ENCODE measurements around the gene ANTKMT.

ANTKMT gene, protein sequence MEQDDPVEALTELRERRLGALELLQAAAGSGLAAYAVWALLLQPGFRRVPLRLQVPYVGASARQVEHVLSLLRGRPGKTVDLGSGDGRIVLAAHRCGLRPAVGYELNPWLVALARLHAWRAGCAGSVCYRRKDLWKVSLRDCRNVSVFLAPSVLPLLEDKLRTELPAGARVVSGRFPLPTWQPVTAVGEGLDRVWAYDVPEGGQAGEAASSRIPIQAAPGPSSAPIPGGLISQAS

DNA sequence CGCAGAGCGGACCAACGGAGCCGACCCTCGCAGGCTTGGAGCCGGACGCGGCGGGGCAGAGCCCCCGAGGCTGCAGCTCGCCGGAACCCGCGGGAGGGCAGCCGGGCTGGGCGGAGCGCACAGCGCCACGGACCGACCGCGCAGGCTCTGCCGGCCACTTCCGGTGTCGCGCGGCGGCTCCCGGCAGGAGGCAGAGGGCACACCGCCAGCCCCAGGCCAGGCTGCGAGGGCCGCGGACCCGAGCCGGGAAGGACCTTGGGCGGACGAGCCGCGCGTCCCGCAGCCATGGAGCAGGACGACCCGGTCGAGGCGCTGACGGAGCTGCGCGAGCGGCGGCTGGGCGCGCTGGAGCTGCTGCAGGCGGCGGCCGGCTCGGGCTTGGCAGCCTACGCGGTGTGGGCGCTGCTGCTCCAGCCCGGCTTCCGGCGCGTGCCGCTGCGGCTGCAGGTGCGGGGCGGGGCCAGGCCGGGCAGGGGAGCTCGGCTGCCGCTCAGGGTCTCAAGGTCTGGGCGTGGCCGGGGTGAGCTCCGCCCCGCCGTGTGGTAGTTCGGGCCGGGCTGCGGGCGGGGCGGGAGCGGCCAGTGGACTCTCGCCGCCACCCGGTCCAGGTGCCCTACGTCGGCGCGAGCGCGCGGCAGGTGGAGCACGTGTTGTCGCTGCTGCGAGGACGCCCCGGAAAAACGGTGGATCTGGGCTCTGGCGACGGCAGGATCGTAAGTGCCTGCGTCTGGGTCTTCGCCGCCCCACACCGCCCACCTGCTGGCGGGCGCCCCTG lies at the start of gene ANTKMT:
Gene ANTKMT, plus strand, starts transcription at position 157 of the 775 bp plus-strand sequence. Its CDS starts 129 bp downstream, at position 286.
- DNase-seq, result peak; percentile 48

DNA sequence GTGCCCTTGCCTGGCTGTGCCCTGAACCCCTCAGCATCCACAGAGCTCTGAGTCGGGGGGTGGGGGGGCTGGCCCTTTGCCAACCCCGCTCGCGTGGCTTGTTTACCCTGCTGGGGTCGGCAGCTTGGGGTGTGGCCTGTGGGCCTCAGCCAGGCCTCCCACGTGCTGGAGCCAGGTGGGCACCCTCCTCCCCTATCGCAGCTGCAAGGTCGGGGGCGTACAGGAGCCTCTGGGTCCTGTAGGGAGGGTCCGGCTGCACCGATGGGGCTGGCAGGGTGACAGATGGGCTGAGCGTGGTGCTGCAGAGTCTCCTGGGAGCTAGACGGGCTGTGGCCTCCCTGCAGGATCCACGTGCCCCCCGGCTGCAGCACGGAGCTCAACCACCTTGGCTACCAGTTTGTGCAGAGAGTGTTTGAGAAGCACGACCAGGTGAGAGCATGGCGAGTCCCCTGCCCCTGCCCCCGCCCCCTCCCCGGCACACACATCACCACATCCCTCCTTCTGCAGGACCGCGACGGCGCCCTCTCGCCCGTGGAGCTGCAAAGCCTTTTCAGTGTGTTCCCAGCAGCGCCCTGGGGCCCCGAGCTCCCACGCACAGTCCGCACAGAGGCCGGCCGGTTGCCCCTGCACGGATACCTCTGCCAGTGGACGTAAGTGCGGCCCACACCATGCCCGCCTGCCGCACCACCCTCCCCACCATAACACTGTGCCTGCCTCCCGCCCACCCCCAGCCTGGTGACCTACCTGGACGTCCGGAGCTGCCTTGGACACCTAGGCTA lies 49.4 kb upstream of the ANTKMT start:
- no peak for DNase-seq

DNA sequence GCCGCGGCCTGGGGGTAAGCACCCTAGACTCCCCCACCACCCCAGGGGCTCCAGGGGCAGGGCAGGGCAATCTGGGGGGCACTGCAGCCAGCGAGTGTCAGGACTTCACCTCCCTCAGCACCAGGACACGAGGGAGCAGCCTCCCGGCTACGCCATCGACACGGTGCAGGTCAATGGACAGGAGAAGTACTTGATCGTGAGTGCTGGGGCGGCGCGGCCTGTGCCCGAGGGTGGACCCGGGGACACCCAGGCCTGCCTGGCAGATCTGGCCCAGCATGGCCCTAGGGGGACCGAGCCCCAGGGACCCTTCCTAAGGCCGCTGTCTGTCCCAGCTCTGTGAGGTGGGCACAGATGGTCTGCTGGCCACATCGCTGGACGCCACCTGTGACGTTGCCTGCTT lies 48.6 kb upstream of the ANTKMT start:
- no peak for DNase-seq

DNA sequence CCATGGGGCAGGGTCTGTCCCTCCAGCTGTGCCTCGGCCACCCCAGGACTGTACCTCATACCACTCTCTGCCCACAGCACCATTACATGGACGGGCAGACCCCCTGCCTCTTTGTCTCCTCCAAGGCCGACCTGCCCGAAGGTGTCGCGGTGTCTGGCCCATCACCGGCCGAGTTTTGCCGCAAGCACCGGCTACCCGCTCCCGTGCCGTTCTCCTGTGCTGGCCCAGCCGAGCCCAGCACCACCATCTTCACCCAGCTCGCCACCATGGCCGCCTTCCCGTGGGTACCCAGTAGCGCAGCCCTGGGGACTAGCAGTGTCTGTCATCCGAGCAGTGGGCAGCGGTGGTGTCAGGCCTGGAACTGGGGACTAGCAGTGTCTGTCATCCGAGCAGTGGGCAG lies 48.1 kb upstream of the ANTKMT start:
- no peak for DNase-seq

DNA sequence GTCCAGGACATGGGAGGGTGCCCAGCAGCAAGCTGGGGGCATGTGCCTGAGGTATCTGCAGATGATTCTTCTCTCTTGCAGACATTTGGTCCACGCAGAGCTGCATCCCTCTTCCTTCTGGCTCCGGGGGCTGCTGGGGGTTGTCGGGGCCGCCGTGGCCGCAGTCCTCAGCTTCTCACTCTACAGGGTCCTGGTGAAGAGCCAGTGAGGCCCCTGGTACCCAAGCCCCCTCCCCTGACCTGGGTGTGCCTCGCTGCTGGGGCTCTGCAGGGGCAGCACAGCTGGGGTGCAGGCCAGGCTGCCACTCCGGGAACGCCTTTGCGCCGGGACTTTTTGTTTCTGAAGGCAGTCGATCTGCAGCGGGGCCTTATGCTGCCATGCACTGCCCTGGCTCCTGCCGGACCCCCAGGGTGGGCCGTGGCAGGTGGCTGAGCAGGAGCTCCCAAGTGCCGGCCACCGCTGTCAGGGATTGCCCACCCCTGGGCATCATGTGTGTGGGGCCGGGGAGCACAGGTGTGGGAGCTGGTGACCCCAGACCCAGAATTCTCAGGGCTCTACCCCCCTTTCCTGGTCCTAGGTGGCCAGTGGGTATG lies 47.5 kb upstream of the ANTKMT start:
- no peak for DNase-seq

DNA sequence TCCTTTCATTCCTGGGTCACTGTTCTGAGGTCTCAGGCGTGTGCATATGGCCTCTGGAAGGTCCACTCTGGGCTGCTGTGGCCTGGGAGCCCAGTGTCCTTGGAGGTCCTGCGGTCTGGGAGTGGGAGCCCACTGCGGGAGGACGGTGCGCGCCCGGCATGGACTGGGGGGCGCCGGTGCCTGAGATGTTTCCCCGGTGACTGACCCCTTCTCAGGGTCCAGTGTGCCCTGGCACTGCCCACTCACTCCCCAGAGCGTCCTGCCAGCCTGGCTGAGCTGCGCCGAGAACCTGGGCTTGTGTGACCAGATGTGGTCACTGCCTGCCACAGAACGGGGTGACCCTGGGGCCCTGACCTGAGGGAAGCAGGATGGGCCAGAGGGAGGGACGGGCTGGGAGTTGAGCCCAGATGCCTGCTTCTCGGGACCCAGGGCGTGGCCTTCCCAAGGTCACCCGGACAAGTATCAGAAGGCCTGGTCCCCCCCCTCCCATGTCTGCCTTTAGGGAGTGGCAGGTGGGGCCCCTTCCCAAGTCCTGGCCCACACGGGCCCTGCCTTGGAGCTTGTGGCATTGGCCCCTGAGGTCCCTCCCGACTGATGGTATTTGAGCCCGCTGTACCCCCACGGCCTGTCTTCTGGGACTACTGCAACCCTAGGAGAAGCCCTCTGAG lies 46.6 kb upstream of the ANTKMT start:
- no peak for DNase-seq

DNA sequence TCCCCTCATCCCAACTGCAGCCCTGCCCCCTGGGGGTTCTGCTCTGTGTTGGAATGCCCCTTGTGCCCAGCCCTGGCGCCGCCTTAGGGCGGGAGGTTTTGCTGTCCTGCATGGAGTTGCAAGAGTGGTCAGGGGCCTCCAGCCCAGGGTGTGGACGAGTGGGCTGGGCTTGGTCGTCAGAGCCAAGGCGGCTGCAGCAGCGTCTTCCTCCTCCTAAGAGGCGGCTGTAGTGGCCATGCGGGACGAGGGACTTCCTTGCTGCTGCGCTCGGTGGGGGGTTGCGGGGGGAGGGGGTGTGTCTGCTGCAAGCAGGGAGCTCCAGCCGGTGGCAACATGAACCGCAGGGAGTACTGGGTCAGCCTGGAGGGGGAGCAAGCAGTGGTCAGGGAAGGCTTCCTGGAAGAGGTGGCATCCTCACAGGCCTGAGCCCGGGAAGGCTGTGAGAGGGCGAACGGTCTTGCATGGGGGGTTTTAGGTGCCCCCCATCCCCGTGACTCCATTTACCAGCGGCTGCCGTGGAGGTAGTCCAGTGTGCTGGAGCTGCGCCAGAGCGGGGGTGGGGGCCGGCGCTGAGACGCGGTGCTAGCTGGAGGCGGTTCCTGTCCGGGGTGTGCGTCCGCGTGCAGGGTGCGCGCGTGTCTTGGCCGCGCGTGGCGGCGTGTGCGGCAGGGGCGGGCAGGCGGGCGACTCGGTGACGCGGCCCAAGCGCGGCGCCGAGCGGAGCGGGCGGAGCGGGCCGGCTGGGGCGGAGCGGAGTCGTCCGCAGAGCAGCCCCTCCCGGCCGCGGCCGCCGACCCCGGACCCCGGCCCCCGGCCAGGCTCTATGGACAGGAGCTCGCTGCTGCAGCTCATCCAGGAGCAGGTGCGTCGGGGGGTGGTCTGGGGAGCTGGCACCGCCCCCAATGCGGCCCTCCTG lies 45.7 kb upstream of the ANTKMT start, which contains the start of gene RHBDL1:
Gene RHBDL1, plus strand, starts transcription at position 704 of the 916 bp plus-strand sequence. Its CDS starts 120 bp downstream, at position 824.
- DNase-seq, result no peak

DNA sequence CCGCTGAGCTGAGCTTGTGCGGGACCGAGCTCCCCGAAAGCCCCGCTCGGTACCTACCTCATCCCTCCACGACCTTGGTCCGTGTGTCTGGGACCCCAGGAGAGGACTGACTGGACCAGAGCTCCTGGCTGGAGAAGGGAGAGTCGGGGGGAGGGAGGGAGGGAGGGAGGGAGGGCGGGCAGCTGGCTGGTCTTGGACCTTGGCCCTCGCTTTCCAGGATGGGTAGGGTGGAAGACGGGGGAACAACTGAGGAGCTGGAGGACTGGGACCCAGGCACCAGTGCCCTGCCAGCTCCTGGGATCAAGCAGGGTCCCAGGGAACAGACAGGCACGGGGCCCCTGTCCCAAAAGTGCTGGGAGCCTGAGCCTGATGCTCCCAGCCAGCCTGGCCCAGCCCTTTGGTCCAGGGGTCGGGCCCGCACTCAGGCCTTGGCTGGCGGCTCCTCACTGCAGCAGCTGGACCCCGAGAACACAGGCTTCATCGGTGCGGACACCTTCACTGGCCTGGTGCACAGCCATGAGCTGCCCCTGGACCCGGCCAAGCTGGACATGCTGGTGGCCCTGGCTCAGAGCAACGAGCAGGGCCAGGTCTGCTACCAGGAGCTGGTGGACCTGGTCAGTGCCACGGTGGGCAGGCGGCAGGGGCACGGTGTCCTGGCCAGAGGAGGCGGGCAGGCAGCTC lies 44.9 kb upstream of the ANTKMT start:
- no peak for DNase-seq

DNA sequence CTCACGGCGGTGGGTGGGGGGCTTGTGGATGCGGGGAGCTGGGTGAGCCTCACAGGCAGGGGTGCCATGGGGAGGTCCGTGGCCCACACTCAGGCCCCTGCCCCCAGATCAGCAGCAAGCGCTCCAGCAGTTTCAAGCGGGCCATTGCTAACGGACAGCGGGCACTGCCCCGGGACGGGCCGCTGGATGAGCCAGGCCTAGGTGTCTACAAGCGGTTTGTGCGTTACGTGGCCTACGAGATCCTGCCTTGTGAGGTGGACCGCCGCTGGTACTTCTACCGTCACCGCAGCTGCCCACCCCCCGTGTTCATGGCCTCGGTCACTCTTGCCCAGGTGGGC lies 44.4 kb upstream of the ANTKMT start:
- no peak for DNase-seq

DNA sequence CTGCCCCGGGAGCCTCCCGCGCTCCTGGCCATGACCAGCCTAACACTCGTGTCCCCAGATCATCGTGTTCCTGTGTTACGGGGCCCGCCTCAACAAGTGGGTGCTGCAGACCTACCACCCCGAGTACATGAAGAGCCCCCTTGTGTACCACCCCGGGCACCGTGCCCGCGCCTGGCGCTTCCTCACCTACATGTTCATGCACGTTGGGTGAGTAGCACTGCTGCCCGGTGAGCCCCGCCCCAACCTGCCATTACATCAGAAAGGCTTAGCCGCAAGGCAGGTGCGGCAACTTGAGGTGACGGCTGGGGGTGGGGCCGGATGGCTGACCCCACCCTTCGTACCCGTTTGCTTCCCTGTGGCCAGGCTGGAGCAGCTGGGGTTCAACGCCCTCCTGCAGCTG lies 44.0 kb upstream of the ANTKMT start:
- no peak for DNase-seq

DNA sequence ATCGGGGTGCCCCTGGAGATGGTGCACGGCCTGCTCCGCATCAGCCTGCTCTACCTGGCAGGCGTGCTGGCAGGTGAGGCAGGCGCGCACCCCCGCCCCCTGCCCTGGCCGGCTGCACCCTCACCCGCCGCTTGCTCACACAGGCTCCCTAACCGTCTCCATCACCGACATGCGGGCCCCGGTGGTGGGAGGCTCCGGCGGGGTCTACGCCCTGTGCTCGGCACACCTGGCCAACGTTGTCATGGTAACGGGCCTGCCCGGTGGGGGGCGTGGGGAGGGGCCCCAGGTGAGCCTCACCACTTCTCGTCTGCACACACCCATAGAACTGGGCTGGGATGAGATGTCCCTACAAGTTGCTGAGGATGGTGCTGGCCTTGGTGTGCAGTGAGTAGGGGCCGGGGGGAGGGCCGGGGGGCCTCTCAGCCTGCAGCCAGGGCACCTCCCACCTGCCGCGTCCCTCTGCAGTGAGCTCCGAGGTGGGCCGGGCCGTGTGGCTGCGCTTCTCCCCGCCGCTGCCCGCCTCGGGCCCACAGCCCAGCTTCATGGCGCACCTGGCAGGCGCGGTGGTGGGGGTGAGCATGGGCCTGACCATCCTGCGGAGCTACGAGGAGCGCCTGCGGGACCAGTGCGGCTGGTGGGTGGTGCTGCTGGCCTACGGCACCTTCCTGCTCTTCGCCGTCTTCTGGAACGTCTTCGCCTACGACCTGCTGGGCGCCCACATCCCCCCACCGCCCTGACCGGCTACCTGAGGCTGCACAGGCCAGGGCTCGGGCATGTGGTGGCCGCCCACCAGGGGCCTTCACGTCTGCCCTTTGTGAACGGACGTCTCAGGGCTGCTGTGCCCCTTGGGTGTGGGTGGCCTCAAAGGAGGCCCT lies 43.4 kb upstream of the ANTKMT start:
- no peak for DNase-seq

DNA sequence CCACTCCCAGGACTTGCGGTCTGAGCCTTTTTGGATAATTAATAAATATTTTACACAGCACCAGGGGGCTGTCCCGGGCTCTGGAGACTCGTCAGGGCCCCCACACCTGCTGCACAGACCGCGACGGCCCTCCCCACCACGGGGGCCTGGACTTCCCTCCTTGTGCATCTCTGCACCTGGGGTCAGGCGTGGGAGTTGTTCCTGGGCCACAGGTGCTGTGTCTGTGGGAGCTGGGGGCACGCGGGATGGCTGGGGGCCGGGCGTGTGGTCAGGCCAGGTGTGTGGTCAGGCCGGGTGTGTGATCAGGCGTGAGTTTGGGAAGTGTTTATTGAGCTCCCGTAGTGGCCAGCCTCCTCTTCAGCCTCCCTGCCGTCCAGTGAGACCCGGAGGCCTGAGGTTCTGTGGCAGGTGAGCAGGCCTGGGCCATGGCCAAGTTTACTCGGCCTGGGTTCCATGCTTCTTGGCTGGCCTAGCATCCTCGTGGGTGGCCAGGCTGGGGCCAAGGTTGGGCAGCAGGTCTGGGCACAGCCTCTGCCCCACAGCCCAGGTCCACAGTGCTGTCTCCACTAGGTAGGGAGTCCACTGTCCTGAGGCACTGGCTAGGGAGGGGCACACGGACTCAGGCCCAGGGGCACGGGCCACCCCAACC lies 42.6 kb upstream of the ANTKMT start:
- DNase-seq, result no peak

DNA sequence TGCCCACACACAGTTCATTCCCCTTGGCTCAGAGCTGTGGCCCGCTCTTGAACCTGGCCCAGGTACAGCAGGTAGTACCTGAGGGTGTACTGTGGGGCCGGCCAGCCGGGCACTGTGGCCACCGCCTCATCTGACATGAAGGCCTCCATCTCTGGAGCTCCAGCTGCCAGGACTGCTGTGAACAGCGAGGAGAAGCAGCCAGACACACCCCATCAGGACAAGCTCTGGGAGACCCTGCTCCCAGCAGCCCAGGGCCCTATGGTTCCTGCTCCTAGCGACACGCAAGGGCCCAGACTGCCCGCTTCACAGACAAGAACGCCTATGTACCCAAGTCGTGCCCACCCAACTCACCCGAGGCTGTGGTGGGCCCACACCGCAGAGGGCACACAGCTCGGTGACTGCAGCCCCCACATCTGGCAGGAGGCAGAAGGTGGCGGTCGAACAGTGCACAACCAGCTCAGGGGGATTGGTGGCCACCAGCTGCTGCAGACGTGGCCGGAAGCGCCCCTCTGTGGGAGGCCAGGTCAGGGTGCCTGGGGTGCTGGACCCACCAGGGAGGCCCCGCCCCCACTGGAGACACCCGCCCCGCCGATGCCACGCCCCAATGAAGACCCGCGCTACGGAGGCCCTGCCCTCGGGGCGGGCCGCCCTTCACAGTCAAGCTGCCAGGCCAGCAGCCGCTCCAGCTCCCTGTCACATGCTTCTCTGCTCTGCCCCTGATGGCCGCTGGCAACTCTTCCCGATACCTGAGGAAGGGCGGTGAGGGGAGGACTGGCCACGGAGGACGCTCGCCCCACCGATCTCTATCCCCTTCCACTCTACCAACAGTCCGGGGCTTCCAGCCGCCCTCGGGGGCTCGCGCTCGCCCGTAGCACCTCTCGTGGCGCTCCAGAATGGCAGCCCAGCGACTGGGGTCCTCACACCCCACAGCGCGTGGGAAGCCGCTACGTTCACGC lies 41.8 kb upstream of the ANTKMT start:
- DNase-seq, result no peak

DNA sequence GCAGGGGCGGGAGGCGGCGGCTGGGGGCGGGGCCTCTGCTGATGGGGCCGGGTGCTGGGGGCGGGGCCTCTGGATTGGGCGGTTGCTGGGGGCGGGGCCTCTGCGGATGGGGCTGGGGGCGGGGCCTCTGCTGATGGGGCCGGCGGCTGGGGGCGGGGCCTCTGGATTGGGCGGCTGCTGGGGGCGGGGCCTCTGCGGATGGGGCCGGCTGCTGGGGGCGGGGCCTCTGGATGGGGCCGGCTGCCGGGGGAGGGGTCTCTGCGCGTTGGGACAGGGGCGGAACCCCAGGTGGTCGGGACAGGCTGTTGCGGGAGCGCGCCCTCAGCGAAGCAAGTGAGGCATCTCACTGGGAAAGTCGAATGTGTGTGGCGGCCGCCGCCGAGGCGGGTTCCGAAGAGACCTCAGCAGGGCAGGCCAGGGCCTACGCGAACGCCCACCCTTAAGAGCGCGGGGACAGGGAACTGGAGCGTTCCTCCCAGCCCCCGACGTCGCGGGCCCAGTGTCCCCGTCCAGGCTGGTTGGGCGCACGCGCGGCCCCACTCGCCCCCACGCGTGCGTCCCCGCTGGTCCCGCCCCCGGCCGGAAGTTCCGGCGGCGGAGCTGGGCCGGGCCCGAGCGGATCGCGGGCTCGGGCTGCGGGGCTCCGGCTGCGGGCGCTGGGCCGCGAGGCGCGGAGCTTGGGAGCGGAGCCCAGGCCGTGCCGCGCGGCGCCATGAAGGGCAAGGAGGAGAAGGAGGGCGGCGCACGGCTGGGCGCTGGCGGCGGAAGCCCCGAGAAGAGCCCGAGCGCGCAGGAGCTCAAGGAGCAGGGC lies 40.9 kb upstream of the ANTKMT start, which contains the start of gene STUB1:
Gene STUB1, plus strand, starts transcription at position 597 of the 811 bp plus-strand sequence. Its CDS starts 116 bp downstream, at position 713.
- DNase-seq, result no peak

DNA sequence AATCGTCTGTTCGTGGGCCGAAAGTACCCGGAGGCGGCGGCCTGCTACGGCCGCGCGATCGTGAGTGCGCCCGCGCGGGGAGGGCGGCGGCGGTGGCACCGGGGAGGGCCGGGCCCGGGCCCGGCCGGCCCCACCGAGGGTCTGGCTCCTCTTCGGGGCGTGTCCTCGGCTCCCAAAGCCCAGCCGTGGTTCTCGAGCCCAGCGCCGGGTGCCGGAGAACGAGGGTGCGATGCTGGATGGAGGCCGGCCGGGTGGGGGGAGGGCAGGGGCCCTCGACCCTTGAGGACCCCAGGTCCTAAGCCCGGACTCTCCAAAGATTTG lies 40.4 kb upstream of the ANTKMT start:
- no peak for DNase-seq

DNA sequence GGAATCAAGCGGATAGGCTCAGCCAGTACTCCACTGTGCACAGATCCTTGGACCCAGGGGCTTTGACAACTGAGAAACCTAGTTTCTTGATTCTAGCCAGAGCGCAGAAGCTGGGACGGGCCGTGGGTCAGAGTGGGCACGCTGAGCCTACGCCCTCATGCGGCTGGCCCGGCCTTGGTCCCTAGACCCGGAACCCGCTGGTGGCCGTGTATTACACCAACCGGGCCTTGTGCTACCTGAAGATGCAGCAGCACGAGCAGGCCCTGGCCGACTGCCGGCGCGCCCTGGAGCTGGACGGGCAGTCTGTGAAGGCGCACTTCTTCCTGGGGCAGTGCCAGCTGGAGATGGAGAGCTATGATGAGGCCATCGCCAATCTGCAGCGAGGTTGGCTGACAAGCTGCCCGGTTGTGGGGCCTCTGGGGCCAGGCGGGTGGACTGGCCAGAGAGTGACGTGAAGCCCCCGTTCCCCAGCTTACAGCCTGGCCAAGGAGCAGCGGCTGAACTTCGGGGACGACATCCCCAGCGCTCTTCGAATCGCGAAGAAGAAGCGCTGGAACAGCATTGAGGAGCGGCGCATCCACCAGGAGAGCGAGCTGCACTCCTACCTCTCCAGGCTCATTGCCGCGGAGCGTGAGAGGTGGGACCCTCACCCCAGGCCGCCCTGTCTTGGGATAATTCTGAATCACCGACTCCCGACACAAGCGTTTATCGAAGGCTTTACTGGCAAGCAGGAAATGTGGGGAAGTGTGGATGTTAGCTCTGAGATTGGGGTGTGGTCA lies 39.8 kb upstream of the ANTKMT start:
- no peak for DNase-seq
